Osteoblast (primary cell): Measurements from ENCODE around the gene PCCA. TPM values are rescaled to one million over a fixed set of nuclear protein-coding genes. Genes with fewer than 3 reads are reported as not detected.

Experiments
- DNase-seq: peaks from one replicate; pipeline ENCODE4 v3.0.0; 2011; ENCODE audit warnings: low spot score, mixed read lengths; ENCODE audit not compliant: insufficient read length; ENCODE audit errors: missing footprints
- H2AFZ ChIP-seq: 2 replicates; pipeline ENCODE4 v1.6.0; 2011; ENCODE audit warnings: mild to moderate bottlenecking, low read length
- H3K27ac ChIP-seq: 2 replicates; pipeline ENCODE4 v1.5.1; 2011; ENCODE audit warnings: mild to moderate bottlenecking, low read depth, low read length, moderate library complexity
- H3K27me3 ChIP-seq: 2 replicates; pipeline ENCODE4 v1.6.0; 2012; ENCODE audit warnings: mild to moderate bottlenecking, control low read depth, inconsistent platforms, low read length, moderate library complexity; ENCODE audit not compliant: insufficient read depth
- H3K36me3 ChIP-seq: 2 replicates; pipeline ENCODE4 v1.5.1; 2011; ENCODE audit warnings: mild to moderate bottlenecking, low read length, control low read depth, moderate library complexity; ENCODE audit not compliant: insufficient read depth
- H3K4me1 ChIP-seq: 2 replicates; pipeline ENCODE4 v1.5.1; 2011; ENCODE audit warnings: mild to moderate bottlenecking, low read length, control low read depth, moderate library complexity; ENCODE audit not compliant: insufficient read depth
- H3K4me2 ChIP-seq: 2 replicates; pipeline ENCODE4 v1.6.0; 2011; ENCODE audit warnings: mild to moderate bottlenecking, low read length; ENCODE audit not compliant: insufficient read depth
- H3K4me3 ChIP-seq: fragments of 200-600 bp; sonication (generic); 3 replicates; pipeline ENCODE4 v1.5.1; 2012; ENCODE audit warnings: mild to moderate bottlenecking, low read length, inconsistent platforms; ENCODE audit not compliant: insufficient read depth
- H3K79me2 ChIP-seq: 2 replicates; pipeline ENCODE4 v1.6.0; 2012; ENCODE audit warnings: mild to moderate bottlenecking, low read length, control low read depth, inconsistent platforms; ENCODE audit not compliant: insufficient read depth
- H3K9me3 ChIP-seq: 2 replicates; pipeline ENCODE4 v1.5.1; 2011; ENCODE audit warnings: low read depth, low read length, control low read depth
- H4K20me1 ChIP-seq: 2 replicates; pipeline ENCODE4 v1.6.0; 2012; ENCODE audit warnings: mild to moderate bottlenecking, low read length, control low read depth; ENCODE audit not compliant: insufficient read depth
- CTCF ChIP-seq: IDR thresholded peaks from 2 replicates; pipeline ENCODE4 v1.5.1; 2011; ENCODE audit warnings: mild to moderate bottlenecking, low read depth, low read length, moderate library complexity; ENCODE audit errors: extremely low read depth
- total RNA-seq: library from RNA; depleted of rRNA; stranded (reverse); fragments of >200 nt; gene quantifications from 2 replicates; pipeline ENCODE4 v1.2.3, GENCODE V29; 2012

The PCCA gene
- 40.5 and 51.0 TPM in 2 replicates for total RNA-seq

GRCh38 chr13:100088644-100089464 lies at the start of gene PCCA:
Gene PCCA, plus strand, starts transcription at chr13:100089093. Its CDS starts 28 bp downstream, at chr13:100089121.
- TF ChIP-seq CTCF, result no peak
- Histone ChIP-seq H3K4me2 (peak within 1 kb of the TSS; percentile 92), H3K27me3 (no peaks in the 10 kb centered on the region), H3K36me3 (no peaks in the 10 kb centered on the region), H4K20me1 (peaks cover 14% of the 10 kb centered on the region), H3K9me3 (no peaks in the 10 kb centered on the region), H2AFZ (peak within 1 kb of the TSS; percentile 97), H3K4me3 (peak within 1 kb of the TSS; percentile 82), H3K4me1 (peaks cover 13% of the 10 kb centered on the region), H3K79me2 (peaks cover 52% of the 10 kb centered on the region), H3K27ac (peak within 1 kb of the TSS; percentile 81)
- peak; percentile 99 for DNase-seq

GRCh38 chr13:100039740-100040139 lies 49.2 kb upstream of the PCCA start:
- peak overlapping the region; percentile 67 for H3K4me2 ChIP-seq
- TF ChIP-seq CTCF, result no peak
- no peaks in the 10 kb centered on the region for H3K79me2 ChIP-seq
- H3K27ac ChIP-seq, result no peak overlapping the region
- no peaks in the 10 kb centered on the region for H3K4me1 ChIP-seq
- H3K27me3 ChIP-seq, result peaks cover 3% of the 10 kb centered on the region
- no peak overlapping the region for H3K4me3 ChIP-seq
- no peaks in the 10 kb centered on the region for H3K36me3 ChIP-seq
- peak; percentile 49 for DNase-seq
- H2AFZ ChIP-seq, result peak overlapping the region; percentile 4
- H4K20me1 ChIP-seq, result no peaks in the 10 kb centered on the region
- no peaks in the 10 kb centered on the region for H3K9me3 ChIP-seq

GRCh38 chr13:100040196-100040595 lies 48.7 kb upstream of the PCCA start:
- Histone ChIP-seq H2AFZ (no peak overlapping the region), H3K4me2 (peak overlapping the region; percentile 67)

More at GRCh38 chr13:100040196-100040595, 48.7 kb upstream of the PCCA start:
- Histone ChIP-seq H3K79me2 (no peaks in the 10 kb centered on the region), H3K9me3 (no peaks in the 10 kb centered on the region), H3K4me1 (no peaks in the 10 kb centered on the region), H3K36me3 (no peaks in the 10 kb centered on the region), H4K20me1 (no peaks in the 10 kb centered on the region), H3K4me3 (no peak overlapping the region), H3K27me3 (peaks cover 3% of the 10 kb centered on the region), H3K27ac (no peak overlapping the region)
- no peak for DNase-seq
- TF ChIP-seq CTCF, result no peak
